Thyroid gland (tissue), 4 donors: ENCODE measurements around the gene COPS2.

Experiments
- POLR2A ChIP-seq, 2 donors: fragments of 450-650 bp; IDR thresholded peaks; one replicate each; pipeline ENCODE4 v1.6.1; 2017; ENCODE audit warnings: antibody characterized with exemption in 2 of 2, mild to moderate bottlenecking in 2 of 2, moderate library complexity in 1 of 2
- TF ChIP-seq, protein P1 (sequence below), 6 experiments: fragments of 200-600 bp in 3 of 6; fragments of 450-650 bp in 3 of 6; sonication (generic) in 3 of 6; IDR thresholded peaks; one replicate each; pipeline ENCODE4 v1.5.1; 2016 to 2019; ENCODE audit warnings: antibody characterized with exemption in 6 of 6, mild to moderate bottlenecking in 2 of 6, inconsistent platforms in 1 of 6, moderate library complexity in 1 of 6

GRCh38 chr15:49164865-49165264 is 9.5 kb upstream of the COPS2 start:
- TF ChIP-seq, protein P1, sequence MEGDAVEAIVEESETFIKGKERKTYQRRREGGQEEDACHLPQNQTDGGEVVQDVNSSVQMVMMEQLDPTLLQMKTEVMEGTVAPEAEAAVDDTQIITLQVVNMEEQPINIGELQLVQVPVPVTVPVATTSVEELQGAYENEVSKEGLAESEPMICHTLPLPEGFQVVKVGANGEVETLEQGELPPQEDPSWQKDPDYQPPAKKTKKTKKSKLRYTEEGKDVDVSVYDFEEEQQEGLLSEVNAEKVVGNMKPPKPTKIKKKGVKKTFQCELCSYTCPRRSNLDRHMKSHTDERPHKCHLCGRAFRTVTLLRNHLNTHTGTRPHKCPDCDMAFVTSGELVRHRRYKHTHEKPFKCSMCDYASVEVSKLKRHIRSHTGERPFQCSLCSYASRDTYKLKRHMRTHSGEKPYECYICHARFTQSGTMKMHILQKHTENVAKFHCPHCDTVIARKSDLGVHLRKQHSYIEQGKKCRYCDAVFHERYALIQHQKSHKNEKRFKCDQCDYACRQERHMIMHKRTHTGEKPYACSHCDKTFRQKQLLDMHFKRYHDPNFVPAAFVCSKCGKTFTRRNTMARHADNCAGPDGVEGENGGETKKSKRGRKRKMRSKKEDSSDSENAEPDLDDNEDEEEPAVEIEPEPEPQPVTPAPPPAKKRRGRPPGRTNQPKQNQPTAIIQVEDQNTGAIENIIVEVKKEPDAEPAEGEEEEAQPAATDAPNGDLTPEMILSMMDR (IDR thresholded peaks at IDR 0.05): no peak
- TF ChIP-seq POLR2A (IDR thresholded peaks at IDR 0.05): no peak
